T-helper 1 cell treated with Interleukin-12 subunit alpha and Interleukin-12 subunit beta and Interleukin-4 antibody, amounts not matched to agents 30 μg/mL and 1 μg/mL, for 36 hours (primary cell): ENCODE measurements around the gene FAAH.

Experiments used
- H3K27ac Mint-ChIP-seq: one replicate; pipeline ENCODE4 v1.8.0; 2021; ENCODE audit warnings: mild to moderate bottlenecking, mixed read lengths
- H3K27me3 Mint-ChIP-seq: one replicate; pipeline ENCODE4 v1.8.0; 2021; ENCODE audit warnings: low read depth, mixed read lengths
- H3K36me3 Mint-ChIP-seq: one replicate; pipeline ENCODE4 v1.8.0; 2021; ENCODE audit warnings: low read depth, mixed read lengths
- H3K4me1 Mint-ChIP-seq: one replicate; pipeline ENCODE4 v1.8.0; 2021; ENCODE audit warnings: low read depth, mixed read lengths
- H3K4me3 Mint-ChIP-seq: one replicate; pipeline ENCODE4 v1.8.0; 2021; ENCODE audit warnings: mild to moderate bottlenecking, moderate library complexity, mixed read lengths
- H3K9me3 Mint-ChIP-seq: one replicate; pipeline ENCODE4 v1.8.0; 2021; ENCODE audit warnings: mixed read lengths

Gene FAAH

GRCh38 chr1:46458846-46459245 lies 64.7 kb downstream of the FAAH start:
- H3K36me3 Mint-ChIP-seq: no peaks in the 10 kb centered on the region
- H3K27ac Mint-ChIP-seq: no peak overlapping the region
- H3K9me3 Mint-ChIP-seq: no peaks in the 10 kb centered on the region
- peaks cover 43% of the 10 kb centered on the region for H3K27me3 Mint-ChIP-seq
- H3K4me3 Mint-ChIP-seq: no peak overlapping the region
- H3K4me1 Mint-ChIP-seq: no peaks in the 10 kb centered on the region

DNA sequence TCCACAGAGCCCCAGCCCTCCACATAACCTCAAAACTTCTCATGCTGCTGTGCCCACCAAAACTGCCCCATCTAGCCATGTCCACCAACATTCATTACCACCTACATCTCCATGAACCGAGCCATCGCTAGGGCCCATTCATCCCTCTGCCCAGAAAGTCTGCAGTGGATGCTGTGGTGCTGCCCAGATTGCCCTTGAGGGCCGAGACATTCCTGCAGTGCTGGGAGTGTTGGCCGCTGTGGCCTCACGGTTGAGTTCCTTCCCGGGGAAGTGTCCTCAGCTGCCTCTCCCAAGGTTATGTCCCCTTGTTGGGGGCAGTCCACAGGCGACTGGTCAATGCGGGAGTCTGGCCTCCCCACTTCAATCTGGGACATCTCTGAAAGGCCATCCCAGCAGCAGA lies 65.2 kb downstream of the FAAH start:
- Mint-ChIP-seq H3K27ac (no peak overlapping the region), H3K36me3 (no peaks in the 10 kb centered on the region), H3K4me3 (no peak overlapping the region), H3K9me3 (no peaks in the 10 kb centered on the region), H3K4me1 (no peaks in the 10 kb centered on the region), H3K27me3 (peaks cover 46% of the 10 kb centered on the region)

GRCh38 chr1:46461017-46461808 lies 67.1 kb downstream of the FAAH start:
- Mint-ChIP-seq H3K4me3 (no peak overlapping the region), H3K9me3 (no peaks in the 10 kb centered on the region), H3K4me1 (no peaks in the 10 kb centered on the region), H3K27me3 (peaks cover 55% of the 10 kb centered on the region), H3K36me3 (no peaks in the 10 kb centered on the region), H3K27ac (no peak overlapping the region)

DNA sequence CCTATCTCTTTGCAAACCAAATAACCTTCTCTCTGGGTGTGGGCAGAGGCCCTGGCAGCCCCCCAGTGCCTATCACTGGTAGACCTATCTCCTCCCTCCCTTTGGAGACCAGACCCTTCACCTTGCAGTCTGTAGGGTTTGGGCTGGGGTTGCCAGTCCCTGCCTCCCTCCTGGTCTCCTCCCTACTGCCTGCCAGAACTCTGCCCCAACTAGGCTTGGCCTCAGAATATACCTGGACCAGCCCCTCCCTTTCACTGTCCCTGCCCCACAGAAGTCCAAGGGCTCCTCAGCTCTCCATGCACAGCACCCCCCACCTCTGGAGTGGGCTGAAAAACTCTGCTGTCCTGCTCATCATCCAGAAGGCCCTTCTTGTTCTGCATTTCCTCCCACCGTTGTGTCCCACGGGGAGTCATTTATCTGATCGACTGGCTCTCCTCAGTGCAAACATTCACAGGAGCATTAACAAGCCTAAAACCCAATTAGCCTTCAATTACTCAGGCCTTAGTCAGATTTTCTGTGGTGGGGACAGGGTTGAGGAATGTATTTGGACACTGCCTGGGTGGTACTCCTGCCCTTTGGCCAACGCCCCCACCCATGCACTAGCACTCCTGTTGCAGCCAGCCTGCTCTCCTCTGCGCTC lies 67.8 kb downstream of the FAAH start:
- peaks cover 2% of the 10 kb centered on the region for H3K4me1 Mint-ChIP-seq
- H3K27me3 Mint-ChIP-seq: peaks cover 58% of the 10 kb centered on the region
- H3K27ac Mint-ChIP-seq: no peak overlapping the region
- no peak overlapping the region for H3K4me3 Mint-ChIP-seq
- H3K9me3 Mint-ChIP-seq: no peaks in the 10 kb centered on the region
- no peaks in the 10 kb centered on the region for H3K36me3 Mint-ChIP-seq
